ENCODE data around the gene RUVBL1.

Gene RUVBL1

DNA sequence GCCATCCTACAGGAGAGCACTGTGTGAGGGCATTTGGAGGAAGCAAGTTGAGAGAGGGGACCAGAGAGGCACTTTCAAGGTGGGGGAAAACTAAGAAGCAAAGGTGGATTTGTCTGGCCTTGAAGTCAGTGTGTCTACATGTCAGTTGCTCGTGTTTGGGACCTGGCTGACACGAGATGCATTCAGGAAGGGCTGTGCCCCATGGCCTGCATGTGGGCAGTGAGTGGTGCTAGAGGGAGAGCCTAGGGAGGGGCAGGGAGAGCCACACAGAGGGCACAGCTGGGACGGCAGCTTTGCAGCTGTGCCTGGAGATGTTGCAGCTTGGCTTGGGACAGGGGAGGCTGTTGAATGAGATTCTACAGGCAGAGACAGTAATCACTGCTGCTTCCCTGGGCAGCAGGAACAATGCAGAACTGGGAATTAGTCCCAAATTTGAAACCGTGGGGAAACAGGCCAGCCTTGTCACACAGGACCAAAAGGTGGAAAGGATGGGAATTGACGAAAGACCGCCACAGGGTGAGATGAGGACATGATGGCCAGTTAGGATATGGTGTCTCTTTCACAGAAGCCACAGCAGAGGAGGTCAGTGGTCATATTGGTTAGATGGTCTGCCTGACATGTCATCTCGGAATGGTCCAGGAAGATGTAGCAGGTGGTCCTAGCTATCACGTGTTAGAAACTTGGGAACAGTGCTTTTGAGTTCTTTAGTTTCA lies 61.4 kb downstream of the RUVBL1 start:
- Mint-ChIP-seq H3K27me3 (ENCODE audit: low read depth) (no peaks in the 10 kb centered on the region), H3K36me3 (ENCODE audit: low read depth) (peaks cover 76% of the 10 kb centered on the region), H3K27ac (no peak overlapping the region), H3K4me1 (ENCODE audit: low read depth) (peaks cover 2% of the 10 kb centered on the region), H3K4me3 (no peak overlapping the region), H3K9me3 (no peaks in the 10 kb centered on the region)
- no peak for DNase-seq (ENCODE audit: low spot score)

DNA sequence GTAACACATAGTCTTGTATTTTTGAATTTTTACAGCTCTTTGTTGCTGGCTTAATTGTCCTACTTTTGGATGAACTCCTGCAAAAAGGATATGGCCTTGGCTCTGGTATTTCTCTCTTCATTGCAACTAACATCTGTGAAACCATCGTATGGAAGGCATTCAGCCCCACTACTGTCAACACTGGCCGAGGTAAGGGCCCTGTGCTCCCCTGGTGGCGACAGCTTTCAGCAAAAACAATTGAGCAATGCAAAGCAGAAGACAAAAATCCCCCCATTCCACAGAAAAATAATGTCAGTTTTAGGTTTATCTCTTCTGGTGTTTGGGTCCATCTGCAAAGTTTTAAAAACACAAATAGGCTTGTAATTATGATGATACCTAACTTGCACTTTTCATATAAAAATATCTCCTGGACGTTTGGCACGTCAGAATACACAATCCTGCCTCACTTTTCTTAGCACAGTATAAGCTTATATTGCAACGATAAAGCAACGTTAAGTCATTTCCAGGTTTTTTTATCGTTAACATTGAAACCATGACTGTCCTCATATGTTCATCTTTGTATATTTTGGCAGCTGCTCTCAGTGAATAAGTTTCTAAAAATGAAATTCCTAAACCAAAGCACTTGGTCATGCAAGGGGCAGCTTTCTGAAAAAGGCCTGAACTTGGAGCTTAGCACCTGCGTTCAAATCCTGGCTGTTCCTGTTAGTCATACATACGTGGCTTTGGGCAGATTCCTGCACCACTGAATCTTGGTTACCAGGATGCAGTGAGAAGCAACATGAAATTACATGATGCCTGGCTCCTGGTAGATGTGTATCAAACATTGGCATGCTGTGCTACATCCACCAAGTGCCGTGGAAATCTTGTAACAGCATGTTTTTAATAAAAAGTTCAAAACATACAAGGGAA lies 62.9 kb downstream of the RUVBL1 start:
- Mint-ChIP-seq H3K27ac (no peak overlapping the region), H3K9me3 (no peaks in the 10 kb centered on the region), H3K27me3 (ENCODE audit: low read depth) (no peaks in the 10 kb centered on the region), H3K4me3 (no peak overlapping the region), H3K36me3 (ENCODE audit: low read depth) (peaks cover 76% of the 10 kb centered on the region), H3K4me1 (ENCODE audit: low read depth) (peaks cover 5% of the 10 kb centered on the region)
- DNase-seq (ENCODE audit: low spot score) = no peak

DNA sequence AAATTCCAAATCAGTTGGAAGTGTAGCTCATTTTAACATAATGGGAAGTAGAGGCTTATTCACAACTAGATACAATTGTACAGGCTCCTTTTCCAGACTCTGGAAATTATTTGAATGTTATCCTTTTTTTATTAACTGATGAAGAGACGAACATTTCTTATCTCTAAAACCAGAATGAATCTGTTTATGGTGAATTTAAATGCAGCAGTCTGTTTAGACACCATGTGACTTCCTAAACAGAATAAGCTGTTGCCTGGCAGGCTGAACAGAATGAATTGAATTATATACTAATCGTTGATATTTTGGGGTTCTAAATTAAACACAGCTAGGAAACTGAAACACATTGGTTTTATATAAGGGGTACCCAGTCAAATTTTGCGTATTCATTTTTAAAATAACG lies 67.4 kb downstream of the RUVBL1 start:
- H3K9me3 Mint-ChIP-seq = no peaks in the 10 kb centered on the region
- H3K4me3 Mint-ChIP-seq = no peak overlapping the region
- peaks cover 31% of the 10 kb centered on the region for H3K4me1 Mint-ChIP-seq (ENCODE audit: low read depth)
- no peak for DNase-seq (ENCODE audit: low spot score)
- no peaks in the 10 kb centered on the region for H3K27me3 Mint-ChIP-seq (ENCODE audit: low read depth)
- peaks cover 72% of the 10 kb centered on the region for H3K36me3 Mint-ChIP-seq (ENCODE audit: low read depth)
- H3K27ac Mint-ChIP-seq = no peak overlapping the region

DNA sequence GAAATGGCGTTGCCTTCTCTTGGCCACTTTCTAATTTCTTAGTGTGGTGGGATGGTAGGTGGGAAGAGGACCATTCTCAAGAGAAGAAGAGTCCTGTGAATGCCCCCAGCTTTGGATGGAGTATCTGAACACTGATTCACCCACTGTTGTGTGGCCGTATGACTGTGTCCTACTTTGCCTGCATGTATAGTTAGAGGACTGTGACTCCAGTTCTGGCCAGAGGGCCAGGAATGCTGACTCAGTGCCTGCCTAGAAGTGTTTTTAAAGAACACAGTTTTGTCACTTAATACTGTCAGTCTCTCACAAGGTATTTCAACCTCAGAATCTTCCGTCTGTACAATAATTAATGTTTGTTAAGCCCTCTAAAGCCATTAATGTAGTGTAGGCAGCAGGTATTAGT lies 69.2 kb downstream of the RUVBL1 start:
- peaks cover 35% of the 10 kb centered on the region for H3K4me1 Mint-ChIP-seq (ENCODE audit: low read depth)
- H3K27ac Mint-ChIP-seq = no peak overlapping the region
- DNase-seq (ENCODE audit: low spot score) = no peak
- no peaks in the 10 kb centered on the region for H3K27me3 Mint-ChIP-seq (ENCODE audit: low read depth)
- H3K9me3 Mint-ChIP-seq = no peaks in the 10 kb centered on the region
- H3K36me3 Mint-ChIP-seq (ENCODE audit: low read depth) = peaks cover 56% of the 10 kb centered on the region
- peak overlapping the region; percentile 100 for H3K4me3 Mint-ChIP-seq

DNA sequence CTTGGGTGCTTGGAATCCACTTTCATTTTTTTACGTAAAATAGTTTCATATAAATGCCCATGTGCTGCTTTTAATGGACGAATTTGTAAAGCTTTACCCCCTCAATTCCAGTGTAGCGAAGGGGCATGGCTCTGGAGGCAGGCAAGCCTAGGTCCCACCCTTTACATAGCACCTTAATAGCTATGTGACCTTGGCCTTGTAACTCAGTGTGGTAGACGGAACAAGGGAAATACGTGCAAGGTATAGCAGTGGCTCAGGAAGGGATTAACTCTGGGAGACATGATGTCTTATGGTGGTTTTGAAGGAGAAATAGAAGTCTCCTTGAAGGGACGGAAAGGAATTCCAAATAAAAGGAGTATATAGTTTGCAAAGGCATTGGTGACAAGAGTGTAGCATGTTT lies 70.0 kb downstream of the RUVBL1 start:
- H3K9me3 Mint-ChIP-seq = no peaks in the 10 kb centered on the region
- H3K27me3 Mint-ChIP-seq (ENCODE audit: low read depth) = peaks cover 4% of the 10 kb centered on the region
- H3K27ac Mint-ChIP-seq = peak overlapping the region; percentile 98
- peak overlapping the region; percentile 100 for H3K4me3 Mint-ChIP-seq
- peaks cover 35% of the 10 kb centered on the region for H3K4me1 Mint-ChIP-seq (ENCODE audit: low read depth)
- peaks cover 52% of the 10 kb centered on the region for H3K36me3 Mint-ChIP-seq (ENCODE audit: low read depth)
- no peak for DNase-seq (ENCODE audit: low spot score)

DNA sequence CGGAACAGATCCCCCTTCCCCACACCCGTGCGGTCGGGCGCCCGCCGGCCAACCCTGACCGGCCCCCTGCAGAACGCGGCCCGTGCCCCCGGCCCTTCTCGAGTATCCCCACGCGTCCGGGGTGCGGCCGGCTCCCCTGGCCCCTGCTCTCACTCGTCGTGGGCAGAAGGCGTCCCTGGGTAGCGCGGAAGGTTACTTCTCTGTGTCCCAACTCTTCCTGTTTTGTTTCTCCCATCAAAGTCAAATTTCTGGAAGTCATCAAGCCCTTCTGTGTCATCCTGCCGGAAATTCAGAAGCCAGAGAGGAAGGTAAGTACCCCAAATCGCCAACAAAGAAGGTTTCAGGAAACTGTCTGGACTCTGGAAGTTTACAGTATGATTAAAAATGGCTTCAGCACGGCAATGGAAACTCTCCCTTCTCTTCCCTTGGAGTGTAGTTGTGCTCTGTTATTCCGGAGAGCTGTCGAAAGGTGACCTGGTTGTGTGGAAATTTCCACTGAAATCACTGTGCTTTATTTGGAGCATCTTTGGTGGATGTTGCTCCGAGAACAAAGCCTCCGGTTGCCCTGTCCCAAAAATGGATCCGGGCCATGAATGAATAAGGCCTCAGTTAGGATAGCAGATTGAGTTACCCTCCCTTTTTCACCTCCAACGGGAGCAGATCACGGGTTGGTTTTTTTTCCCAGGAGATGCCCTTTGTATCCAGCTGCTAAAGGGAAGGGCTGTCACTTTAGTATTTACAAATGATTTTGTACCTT lies 70.8 kb downstream of the RUVBL1 start:
- DNase-seq (ENCODE audit: low spot score) = no peak
- H3K27me3 Mint-ChIP-seq (ENCODE audit: low read depth) = peaks cover 8% of the 10 kb centered on the region
- peaks cover 49% of the 10 kb centered on the region for H3K36me3 Mint-ChIP-seq (ENCODE audit: low read depth)
- peak overlapping the region; percentile 100 for H3K4me3 Mint-ChIP-seq
- H3K4me1 Mint-ChIP-seq (ENCODE audit: low read depth) = peaks cover 35% of the 10 kb centered on the region
- H3K9me3 Mint-ChIP-seq = no peaks in the 10 kb centered on the region
- H3K27ac Mint-ChIP-seq = peak overlapping the region; percentile 98

DNA sequence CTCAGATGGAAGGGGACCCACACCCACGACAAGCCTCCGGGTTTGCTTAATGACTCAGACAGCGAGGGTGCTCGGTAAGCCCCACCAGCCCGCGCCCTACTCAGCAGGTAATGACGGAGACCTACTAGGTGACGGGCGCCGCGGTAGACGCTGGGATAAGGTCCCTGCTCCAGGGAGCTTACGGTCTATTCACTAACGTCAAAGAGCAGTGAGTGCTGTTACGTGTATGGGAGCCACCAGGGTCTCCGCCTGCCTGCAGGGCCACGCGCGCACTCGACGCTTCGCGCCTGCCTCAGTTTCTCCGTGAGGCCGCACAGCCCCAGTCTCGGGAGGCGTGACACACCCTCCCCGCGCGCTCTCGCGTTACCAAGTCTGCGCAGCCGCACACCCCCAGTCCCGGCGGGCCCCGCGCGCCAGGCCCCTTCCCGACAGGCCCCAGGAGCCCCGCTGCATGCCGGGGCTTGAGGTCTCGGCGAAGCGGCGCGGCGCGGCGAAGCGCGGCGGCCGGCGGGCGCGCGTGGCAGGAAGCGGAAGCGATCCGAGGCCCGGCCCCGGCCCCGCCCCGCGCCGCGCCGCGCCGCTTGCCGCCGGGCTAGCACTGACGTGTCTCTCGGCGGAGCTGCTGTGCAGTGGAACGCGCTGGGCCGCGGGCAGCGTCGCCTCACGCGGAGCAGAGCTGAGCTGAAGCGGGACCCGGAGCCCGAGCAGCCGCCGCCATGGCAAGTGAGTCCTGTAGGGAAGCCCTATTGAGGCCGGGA lies 71.6 kb downstream of the RUVBL1 start, which contains the start of gene SEC61A1:
TSS of gene SEC61A1 (plus strand) at position 601 of the 758 bp plus-strand sequence. CDS start at position 717, 116 bp downstream.
- Mint-ChIP-seq H3K36me3 (ENCODE audit: low read depth) (peaks cover 43% of the 10 kb centered on the region), H3K9me3 (no peaks in the 10 kb centered on the region), H3K4me3 (peak within 1 kb of the TSS; percentile 100), H3K27ac (peak within 1 kb of the TSS; percentile 98), H3K4me1 (ENCODE audit: low read depth) (peaks cover 35% of the 10 kb centered on the region), H3K27me3 (ENCODE audit: low read depth) (peaks cover 14% of the 10 kb centered on the region)
- DNase-seq (ENCODE audit: low spot score) = peak; percentile 96

DNA sequence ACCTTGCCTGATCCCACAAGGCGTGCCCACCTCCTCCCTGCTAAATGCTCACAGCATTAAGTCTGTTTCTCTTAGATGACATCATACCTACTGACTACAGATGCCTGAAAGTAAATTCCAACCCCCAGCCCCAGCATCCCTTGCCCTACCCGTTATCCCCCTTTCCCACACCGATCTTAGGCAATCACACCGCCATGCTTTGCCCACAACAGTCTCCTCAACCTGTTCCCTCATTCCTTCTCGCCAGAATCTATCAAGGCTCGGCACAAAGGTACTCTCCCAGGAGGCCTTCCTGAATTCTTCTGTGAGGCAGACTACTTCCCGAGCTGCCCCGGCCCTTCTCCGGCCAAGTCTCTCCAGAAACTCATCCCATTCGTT lies 72.2 kb downstream of the RUVBL1 start:
- peaks cover 33% of the 10 kb centered on the region for H3K4me1 Mint-ChIP-seq (ENCODE audit: low read depth)
- no peak for DNase-seq (ENCODE audit: low spot score)
- H3K36me3 Mint-ChIP-seq (ENCODE audit: low read depth) = peaks cover 40% of the 10 kb centered on the region
- H3K27me3 Mint-ChIP-seq (ENCODE audit: low read depth) = peaks cover 18% of the 10 kb centered on the region
- peak overlapping the region; percentile 93 for H3K4me3 Mint-ChIP-seq
- peak overlapping the region; percentile 87 for H3K27ac Mint-ChIP-seq
- no peaks in the 10 kb centered on the region for H3K9me3 Mint-ChIP-seq

DNA sequence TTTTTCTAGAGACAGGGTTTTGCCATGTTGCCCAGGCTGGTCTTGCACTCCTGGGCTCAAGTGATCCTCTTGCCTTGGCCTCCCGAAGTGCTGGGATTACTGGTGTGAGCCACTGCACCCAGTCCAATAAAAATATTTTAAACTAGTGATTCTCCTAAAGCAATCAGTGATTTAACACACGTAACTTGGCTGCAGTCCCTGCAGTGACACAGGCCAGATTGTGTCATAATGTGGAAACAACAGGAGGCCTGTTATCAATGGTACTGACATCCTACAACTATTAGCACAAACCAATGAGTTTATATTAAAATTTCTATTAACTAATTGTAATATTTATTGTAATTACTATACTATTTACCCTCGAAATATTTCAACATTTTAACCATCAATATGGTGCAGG lies 73.0 kb downstream of the RUVBL1 start:
- Mint-ChIP-seq H3K9me3 (no peaks in the 10 kb centered on the region), H3K4me1 (ENCODE audit: low read depth) (peaks cover 31% of the 10 kb centered on the region), H3K4me3 (peak overlapping the region; percentile 93), H3K27ac (no peak overlapping the region), H3K36me3 (ENCODE audit: low read depth) (peaks cover 33% of the 10 kb centered on the region), H3K27me3 (ENCODE audit: low read depth) (peaks cover 20% of the 10 kb centered on the region)
- DNase-seq (ENCODE audit: low spot score) = no peak

DNA sequence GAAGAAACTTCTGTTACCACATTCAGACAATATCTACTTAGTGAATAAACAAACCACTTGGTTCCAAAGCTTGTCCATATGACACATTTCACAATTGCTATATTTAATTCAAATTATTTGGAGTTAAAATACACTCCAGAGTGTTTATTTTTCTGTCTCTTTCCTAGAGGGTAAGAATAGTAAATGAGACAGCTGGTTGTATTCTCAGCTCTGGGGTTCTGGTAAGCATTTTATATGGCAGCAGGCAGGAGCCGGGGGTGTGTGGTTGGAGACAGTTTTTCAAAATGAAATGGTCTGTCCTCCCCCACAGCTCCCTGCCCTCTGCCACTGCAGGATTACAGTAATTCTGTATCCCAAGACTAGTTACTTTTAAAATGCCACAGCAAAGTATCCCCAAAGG lies 82.3 kb downstream of the RUVBL1 start:
- Mint-ChIP-seq H3K4me1 (ENCODE audit: low read depth) (no peaks in the 10 kb centered on the region), H3K27ac (no peak overlapping the region), H3K27me3 (ENCODE audit: low read depth) (peaks cover 16% of the 10 kb centered on the region), H3K36me3 (ENCODE audit: low read depth) (no peaks in the 10 kb centered on the region), H3K9me3 (no peaks in the 10 kb centered on the region), H3K4me3 (no peak overlapping the region)
- DNase-seq (ENCODE audit: low spot score) = no peak

DNA sequence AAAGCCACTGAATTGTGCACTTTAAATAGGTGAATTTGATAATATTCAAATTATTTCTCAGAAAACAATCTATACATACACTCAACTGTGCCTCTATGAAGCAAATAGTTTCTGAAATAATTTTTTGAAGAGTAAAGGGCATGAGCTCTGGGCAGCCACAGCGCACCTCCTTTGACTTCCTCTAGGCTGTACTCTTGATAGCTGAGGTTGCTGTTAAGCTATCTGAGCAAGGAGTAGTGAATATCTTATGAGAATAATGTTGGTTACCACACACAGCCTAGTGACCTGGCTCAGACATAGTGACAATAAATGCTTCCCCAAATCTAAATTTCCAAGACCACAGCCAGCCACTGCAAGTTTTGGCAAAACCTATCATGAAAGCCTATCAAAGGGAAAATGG lies 83.0 kb downstream of the RUVBL1 start:
- no peak overlapping the region for H3K27ac Mint-ChIP-seq
- no peaks in the 10 kb centered on the region for H3K9me3 Mint-ChIP-seq
- no peak for DNase-seq (ENCODE audit: low spot score)
- no peak overlapping the region for H3K4me3 Mint-ChIP-seq
- H3K4me1 Mint-ChIP-seq (ENCODE audit: low read depth) = no peaks in the 10 kb centered on the region
- H3K36me3 Mint-ChIP-seq (ENCODE audit: low read depth) = no peaks in the 10 kb centered on the region
- H3K27me3 Mint-ChIP-seq (ENCODE audit: low read depth) = peaks cover 18% of the 10 kb centered on the region

DNA sequence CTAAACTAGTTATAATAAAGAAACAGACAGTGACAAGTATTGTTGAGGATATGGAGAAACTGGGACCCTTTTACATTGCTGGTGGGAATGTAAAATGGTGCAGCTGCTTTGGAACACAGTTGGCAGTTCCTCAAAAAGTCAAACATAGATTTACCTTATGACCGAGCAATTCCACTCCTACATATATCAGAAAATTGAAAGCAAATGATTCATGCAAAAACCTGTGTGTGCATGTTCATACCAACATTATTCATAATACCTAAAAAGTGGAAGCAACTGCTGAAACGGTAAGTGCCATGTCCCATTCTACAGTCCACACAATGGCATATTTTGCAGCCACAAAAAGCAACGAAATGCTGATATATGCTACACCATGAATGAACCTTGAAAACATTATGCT lies 83.6 kb downstream of the RUVBL1 start:
- H3K4me1 Mint-ChIP-seq (ENCODE audit: low read depth) = no peaks in the 10 kb centered on the region
- no peak overlapping the region for H3K27ac Mint-ChIP-seq
- H3K4me3 Mint-ChIP-seq = no peak overlapping the region
- H3K27me3 Mint-ChIP-seq (ENCODE audit: low read depth) = peaks cover 21% of the 10 kb centered on the region
- H3K36me3 Mint-ChIP-seq (ENCODE audit: low read depth) = no peaks in the 10 kb centered on the region
- DNase-seq (ENCODE audit: low spot score) = no peak
- H3K9me3 Mint-ChIP-seq = no peaks in the 10 kb centered on the region

DNA sequence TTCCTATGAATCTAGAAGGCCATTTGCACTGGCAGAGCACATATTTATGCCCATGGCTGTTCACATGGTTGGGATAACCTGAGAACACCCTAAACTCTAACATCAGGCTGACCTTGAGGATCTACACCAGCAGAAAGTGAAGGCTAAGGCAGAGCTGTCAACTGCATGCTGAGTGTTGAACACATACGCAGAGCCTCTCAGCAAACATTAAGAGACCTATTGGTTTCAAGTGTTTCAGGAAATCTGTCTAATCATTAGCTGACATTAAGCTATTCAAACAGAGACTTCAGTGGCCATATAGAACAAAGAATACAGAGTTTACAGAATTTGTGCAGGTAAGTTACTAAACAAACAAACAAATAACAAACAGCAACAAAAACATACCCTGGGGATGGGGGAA lies 87.5 kb downstream of the RUVBL1 start:
- Mint-ChIP-seq H3K36me3 (ENCODE audit: low read depth) (no peaks in the 10 kb centered on the region), H3K27ac (no peak overlapping the region), H3K4me1 (ENCODE audit: low read depth) (no peaks in the 10 kb centered on the region), H3K27me3 (ENCODE audit: low read depth) (peaks cover 20% of the 10 kb centered on the region), H3K9me3 (no peaks in the 10 kb centered on the region), H3K4me3 (no peak overlapping the region)
- DNase-seq (ENCODE audit: low spot score) = no peak
